ENCODE measurements around the gene ANKS1B.

The ANKS1B gene

GRCh38 chr12:99099786-99100185 lies 885.0 kb downstream of the ANKS1B start:
- DNase-seq = no peak

GRCh38 chr12:99097171-99097570 lies 887.6 kb downstream of the ANKS1B start:
- no peak for DNase-seq

GRCh38 chr12:99093166-99093565 lies 891.6 kb downstream of the ANKS1B start:
- DNase-seq = no peak

- DNase-seq = no peak
Observed at GRCh38 chr12:99092100-99092851, 892.5 kb downstream of the ANKS1B start.

GRCh38 chr12:99087278-99087677 lies 897.5 kb downstream of the ANKS1B start:
- no peak for DNase-seq

GRCh38 chr12:99079811-99080210 lies 904.9 kb downstream of the ANKS1B start:
- DNase-seq = no peak

GRCh38 chr12:99068993-99069747 lies 915.6 kb downstream of the ANKS1B start:
- no peak for DNase-seq

- DNase-seq = no peak
Observed at GRCh38 chr12:99067171-99067785, 917.5 kb downstream of the ANKS1B start.

GRCh38 chr12:99066726-99067125 lies 918.0 kb downstream of the ANKS1B start:
- no peak for DNase-seq

GRCh38 chr12:99063182-99063581 lies 921.6 kb downstream of the ANKS1B start:
- DNase-seq = no peak

- DNase-seq = no peak
Observed at GRCh38 chr12:99059824-99060511, 924.8 kb downstream of the ANKS1B start.

GRCh38 chr12:99057670-99058069 lies 927.1 kb downstream of the ANKS1B start:
- DNase-seq = peak; percentile 39

GRCh38 chr12:99056186-99056585 lies 928.5 kb downstream of the ANKS1B start:
- no peak for DNase-seq

- peak; percentile 90 for DNase-seq
Observed at GRCh38 chr12:99055299-99055698, 929.4 kb downstream of the ANKS1B start.

GRCh38 chr12:99054601-99055128 lies 930.1 kb downstream of the ANKS1B start:
- no peak for DNase-seq

- peak; percentile 85 for DNase-seq
Observed at GRCh38 chr12:99053616-99054362, 930.9 kb downstream of the ANKS1B start.

- peak; percentile 84 for DNase-seq
Observed at GRCh38 chr12:99049774-99050173, 935.0 kb downstream of the ANKS1B start.

GRCh38 chr12:99045158-99045557 lies 939.6 kb downstream of the ANKS1B start:
- no peak for DNase-seq

GRCh38 chr12:99043319-99043914 lies 941.3 kb downstream of the ANKS1B start:
- DNase-seq = peak; percentile 55

GRCh38 chr12:99042226-99042625 lies 942.5 kb downstream of the ANKS1B start:
- no peak for DNase-seq

- DNase-seq = peak; percentile 48
Observed at GRCh38 chr12:99039367-99040120, 945.2 kb downstream of the ANKS1B start.

Measured in MV-4-11 (cell line).